ENCODE measurements around the gene MSRB3.
A peak's percentile ranks its signal among the peaks of the same experiment; 100 is the strongest.
"Not testable (repeated sequence)": the region's sequence is repeated elsewhere in the genome, so short reads cannot be mapped to it uniquely, and the experiment has no call there.

Gene MSRB3

DNA sequence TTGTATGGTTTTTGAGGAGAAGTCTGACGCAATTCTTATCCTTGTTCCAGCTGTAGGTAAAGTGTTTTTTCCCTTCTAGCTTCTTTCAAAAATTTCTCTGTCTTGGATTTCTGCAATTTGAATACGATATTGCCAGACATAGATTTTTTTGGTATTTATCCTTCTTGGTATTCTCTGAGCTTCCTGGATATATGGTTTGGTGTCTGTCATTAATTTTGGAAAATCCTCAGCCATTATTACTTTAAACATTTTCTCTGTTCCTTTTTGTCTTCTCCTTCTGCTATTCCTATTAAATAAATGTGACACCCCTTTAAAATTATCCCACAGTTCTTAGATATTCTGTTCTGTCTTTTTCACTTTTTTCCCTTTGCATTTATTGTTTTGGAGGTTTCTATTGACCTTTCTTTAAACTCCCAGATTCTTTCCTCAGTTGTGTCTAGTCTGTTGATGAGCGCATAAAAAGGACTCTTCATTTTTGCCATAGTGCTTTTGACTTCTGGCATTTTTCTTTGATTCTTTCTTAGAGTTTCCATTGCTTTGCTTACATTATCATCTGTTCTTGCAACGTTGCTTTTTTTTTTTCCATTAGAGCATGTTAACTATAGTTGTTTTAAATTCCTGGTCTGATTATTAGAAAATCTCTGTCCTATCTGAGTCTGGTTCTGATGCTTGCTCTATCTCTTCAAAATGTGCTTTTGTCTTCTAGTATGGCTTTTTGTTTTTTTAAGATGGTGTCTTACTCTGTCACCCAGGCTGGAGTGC is 129.1 kb downstream of the MSRB3 start:
- no peak for DNase-seq

GRCh38 chr12:65408441-65408840 is 130.0 kb downstream of the MSRB3 start:
- DNase-seq, result no peak

- no peak for DNase-seq
Measured at GRCh38 chr12:65409726-65410125, 131.2 kb downstream of the MSRB3 start.

DNA sequence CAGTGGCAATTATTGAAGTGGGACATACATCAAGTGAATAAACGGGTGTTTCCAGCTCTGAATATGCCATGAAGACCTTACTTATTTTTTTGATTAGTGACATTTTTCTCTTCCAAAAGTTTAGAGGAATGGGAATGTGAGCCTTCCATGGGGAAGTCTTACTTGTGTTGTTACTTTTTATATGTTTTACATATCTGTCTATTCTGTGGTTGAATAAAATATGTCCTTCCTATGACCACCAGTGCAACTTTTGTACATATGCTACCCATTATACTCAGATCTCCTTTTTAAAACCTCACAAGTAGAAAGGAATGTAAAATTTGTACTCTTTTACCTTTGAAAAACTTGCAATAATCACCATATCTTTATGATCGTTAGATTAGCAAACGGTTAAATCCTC is 132.7 kb downstream of the MSRB3 start:
- no peak for DNase-seq

DNA sequence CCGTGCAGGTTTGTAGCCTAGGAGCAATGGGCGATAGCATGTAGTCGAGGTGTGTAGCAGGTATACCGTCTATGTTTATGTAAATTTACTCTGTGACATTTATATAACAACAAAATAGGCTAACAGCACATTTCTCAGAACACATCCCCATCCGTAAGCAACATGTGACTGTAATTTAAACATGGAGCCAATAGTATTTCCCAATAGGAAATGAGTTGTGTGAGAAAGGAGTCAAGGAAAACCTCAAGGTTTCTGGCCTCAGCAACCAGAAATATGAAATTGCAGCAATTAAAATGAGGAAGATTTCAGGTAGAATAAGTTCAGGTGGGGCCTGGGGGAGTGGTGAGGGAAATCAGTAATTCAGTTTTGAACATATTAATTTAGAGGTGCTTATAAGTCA is 136.0 kb downstream of the MSRB3 start:
- peak; percentile 15 for DNase-seq

GRCh38 chr12:65415826-65416225 is 137.3 kb downstream of the MSRB3 start:
- no peak for DNase-seq

DNA sequence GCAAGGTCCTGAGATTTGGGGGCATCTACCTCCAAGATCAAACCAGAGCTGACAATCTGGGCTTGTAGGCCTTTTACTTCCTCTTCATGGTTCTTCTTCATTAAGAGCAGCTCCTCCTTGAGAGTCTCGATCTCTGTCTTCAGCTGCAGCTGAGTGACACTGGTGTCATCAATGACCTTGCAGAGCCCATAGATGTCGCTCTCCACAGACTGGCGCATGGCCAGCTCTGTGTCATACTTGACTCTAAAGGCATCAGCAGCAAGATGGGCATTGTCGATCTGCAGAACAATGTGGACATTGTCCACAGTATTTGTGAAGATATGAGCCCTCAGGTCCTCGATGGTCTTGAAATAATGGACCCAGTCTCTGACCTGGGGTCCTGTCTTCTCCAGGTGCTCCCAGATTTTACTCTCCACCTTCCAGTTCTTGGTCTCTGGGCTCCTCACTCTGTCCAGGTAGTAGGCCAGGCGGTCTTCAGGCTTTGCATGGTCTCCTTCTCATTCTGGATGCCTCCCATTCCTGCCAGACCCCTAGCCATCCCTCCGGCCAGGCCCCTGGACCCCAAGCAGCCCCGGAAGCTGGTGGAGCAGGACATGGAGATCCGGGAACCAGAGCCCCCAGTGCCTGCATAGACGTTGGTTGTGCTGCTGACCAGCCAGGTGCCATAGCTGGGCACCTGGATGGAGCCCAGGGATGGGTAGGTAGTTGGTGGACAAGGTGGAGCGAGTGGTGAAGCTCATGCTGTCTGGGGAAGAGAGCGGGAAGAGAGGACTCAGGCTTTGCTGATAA is 141.0 kb downstream of the MSRB3 start:
- DNase-seq, result no peak

DNA sequence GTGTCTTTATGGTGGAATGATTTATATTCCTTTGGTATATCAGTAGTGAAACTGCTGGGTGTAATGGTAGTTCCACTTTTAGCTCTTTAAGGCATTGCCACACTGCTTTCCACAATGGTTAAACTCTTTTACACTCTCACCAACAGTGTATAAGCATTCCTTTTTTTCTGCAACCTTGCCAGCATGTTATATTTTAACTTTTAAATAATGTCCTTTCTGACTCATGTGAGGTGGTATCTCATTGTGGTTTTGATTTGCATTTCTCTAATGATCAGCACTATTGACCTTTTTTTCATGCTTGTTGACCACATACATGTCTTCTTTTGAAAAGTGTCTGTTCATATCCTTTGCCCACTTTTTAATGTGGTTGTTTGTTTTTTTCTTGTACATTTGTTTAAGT is 142.5 kb downstream of the MSRB3 start:
- no peak for DNase-seq

- no peak for DNase-seq
Measured at GRCh38 chr12:65427646-65428045, 149.2 kb downstream of the MSRB3 start.

DNA sequence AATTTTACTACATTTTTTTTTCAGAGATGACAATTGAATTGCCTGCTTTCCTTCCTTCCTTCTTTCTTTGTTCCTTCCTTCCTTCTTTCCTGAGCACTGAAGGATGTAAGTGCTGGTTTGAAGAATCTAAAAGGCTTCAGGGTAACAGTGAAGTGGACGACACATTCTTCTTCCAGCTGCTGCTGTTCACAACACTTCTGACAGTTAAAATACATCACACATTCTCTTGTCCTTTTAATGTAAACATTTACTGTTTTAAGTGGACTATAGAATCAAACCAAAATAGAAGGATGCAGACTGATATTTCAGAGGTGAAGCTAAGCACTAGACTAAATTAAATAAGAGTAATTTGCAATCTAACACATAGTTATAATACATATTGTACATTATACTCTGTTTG is 151.5 kb downstream of the MSRB3 start:
- no peak for DNase-seq

DNA sequence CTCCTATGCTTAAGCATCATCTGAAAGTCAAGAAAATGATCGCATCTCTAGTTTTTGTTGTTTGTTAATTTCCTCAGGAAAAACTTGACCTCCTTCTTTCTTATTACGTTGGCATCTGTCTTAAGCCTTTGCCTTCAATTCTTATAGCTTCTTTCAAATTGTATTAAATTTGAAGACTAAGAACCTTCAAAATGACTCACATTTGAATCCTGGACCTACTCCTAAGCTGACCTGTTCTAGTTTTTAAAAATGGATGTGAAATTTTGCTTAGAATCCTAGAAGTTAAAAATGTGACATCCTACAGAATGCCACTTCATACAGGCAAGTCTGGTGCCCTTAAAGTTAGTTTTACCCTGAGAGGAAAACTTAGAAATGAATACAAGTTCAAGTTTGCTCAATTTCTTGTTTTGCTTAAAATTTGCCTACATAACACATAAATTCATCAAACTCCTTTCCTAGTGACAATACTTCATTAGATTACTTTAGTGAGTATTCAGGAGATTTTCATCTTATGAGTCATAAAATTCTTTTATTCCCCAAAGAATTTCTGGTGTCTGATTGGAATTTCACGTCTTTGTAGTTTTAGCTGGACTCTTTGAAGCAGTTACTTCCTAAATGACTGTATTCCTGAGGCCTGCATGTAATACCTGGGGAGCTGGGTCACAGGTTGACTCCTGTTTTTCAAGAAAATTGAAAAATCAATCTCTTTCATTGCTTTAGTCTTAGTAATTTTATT is 152.3 kb downstream of the MSRB3 start:
- no peak for DNase-seq

DNA sequence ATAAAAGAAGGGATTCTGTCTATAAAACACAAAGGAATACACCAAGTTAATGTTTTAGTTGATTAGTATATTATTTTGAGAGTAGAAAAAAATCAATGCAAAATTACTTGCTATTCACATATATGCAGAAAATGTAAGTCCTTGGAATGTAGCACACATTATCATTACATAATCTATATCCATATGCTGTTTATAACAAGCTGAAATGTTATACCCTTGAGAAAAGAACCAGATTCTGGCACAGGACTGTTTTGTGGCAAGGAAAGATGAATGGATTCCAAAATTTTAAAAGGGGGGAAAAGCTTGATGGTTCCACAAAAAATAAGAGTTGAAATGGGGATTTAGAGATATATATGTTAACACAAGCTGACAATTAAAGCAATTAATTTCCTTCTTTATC is 153.6 kb downstream of the MSRB3 start:
- no peak for DNase-seq

DNA sequence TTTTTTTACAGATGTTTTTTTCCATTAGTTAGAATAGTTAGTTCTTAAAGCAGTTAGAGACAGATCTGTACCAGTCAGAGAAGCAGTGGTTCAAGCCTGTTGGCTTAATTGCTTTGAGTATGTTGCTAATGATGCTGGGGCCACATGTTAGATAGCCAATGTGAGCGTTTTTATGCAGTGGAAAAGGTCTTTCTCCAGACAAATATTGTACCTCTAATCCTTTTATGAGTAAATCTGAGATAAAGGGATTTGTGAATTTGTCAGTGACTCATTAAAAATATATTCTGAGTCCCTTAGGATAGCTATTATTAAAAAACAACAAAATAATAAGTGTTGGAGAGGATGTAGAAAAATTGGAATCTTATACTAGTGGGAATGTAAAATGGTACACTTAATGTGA is 154.2 kb downstream of the MSRB3 start:
- DNase-seq, result no peak

DNA sequence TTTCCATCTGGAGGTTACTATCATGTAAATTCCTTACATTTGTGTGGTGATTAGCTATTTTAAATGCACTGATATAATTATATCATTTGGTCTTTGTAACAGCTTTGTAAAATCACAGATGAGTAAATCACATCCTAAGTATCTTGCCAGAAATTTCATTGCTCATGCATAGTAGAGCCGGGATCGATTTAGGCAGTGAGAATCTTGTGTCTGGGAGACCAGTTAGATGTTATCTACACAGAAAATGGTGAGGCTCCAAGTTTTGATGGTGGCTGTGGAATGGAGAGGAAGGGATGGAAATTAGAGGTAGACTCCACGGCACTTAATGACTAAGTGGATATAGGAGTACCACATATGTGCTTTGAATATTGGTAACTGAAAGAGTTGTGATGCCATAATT is 156.3 kb downstream of the MSRB3 start:
- DNase-seq, result no peak

GRCh38 chr12:65443038-65443437 is 164.6 kb downstream of the MSRB3 start:
- no peak for DNase-seq

GRCh38 chr12:65444996-65445395 is 166.5 kb downstream of the MSRB3 start:
- DNase-seq, result no peak

- DNase-seq, result no peak
Measured at GRCh38 chr12:65446901-65447300, 168.4 kb downstream of the MSRB3 start.

DNA sequence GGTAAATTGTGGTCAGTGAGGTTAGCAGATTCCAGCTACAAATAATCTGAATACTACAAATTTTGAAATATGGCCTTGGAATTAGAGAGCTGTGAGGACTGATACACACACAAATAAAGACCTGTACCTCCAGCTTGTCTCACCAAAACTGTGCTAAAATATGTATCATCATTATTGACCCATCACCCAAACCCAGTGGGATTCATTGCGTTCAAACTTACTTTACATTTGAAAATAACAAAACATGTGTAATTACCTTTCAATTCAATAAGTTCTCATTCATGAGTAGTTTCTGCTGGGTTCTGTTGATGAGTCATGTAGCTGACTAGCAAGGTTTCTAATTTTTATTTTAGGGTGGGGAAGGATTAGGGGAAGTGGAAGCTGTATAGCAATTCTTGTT is 170.9 kb downstream of the MSRB3 start:
- DNase-seq, result no peak

DNA sequence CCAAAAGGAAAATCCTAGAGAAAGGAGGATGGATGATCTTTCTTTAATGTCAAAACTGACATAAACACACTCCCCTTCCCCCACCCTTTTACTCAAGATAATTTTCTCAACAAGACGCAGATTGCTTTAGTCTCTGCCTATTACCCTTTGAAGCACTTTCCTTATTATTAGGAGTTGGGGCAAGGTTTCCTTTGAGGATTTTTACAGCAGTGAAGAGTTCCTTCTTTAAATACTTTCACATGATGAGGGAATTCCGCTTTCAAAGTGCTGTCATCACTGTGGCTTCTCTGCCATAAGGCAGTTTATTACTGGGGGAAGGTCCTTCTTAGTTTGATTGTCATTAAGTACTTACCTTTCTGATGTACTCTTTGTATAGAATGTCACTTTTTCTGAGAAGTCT is 172.1 kb downstream of the MSRB3 start:
- DNase-seq, result no peak

GRCh38 chr12:65454115-65454787 is 175.8 kb downstream of the MSRB3 start:
- DNase-seq, result no peak

DNA sequence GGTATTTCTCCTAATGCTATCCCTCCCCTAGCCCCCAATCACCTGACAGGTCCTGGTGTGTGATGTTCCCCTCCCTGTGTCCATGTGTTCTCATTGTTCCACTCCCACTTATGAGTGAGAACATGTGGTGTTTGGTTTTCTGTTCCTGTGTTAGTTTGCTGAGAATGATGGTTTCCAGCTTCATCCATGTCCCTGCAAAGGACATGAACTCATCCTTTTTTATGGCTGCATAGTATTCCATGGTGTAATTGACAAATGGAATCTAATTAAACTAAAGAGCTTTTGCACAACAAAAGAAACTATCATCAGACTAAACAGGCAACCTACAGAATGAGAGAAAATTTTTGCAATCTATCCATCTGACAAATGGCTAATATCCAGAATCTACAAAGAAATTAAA is 178.9 kb downstream of the MSRB3 start:
- DNase-seq, result not testable (repeated sequence)

- no peak for DNase-seq
Measured at GRCh38 chr12:65458718-65459117, 180.2 kb downstream of the MSRB3 start.

DNA sequence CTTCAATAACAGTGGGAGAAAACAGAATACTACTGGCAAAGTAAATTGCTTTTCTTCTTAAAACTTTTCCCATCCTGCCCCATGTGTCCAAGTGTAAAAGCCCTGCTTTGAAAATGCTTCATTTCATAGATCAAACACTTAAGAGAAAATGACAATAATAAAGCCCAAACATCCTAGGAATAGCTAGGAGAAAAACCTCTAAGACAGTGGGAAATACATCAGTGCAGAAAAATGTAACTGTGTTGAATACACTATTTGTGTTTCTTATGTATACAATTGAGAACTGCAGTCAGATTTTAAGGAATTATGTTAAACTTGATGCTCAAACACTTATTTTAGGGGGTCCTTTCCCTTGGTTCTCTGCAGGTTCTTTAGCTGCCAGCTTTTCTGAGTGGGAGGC is 181.1 kb downstream of the MSRB3 start:
- DNase-seq, result no peak

Measured in GF-D8 (cell line).